Brain microvascular endothelial cell (primary cell): Measurements from ENCODE around the gene AUNIP.

Experiments used
- DNase-seq: peaks from one replicate; pipeline ENCODE4 v3.0.0-alpha.2; 2020
- H3K27ac ChIP-seq: fragments of 250-450 bp; sonication (Bioruptor Pico); 2 replicates; pipeline ENCODE4 v1.5.1; 2020; ENCODE audit warnings: mild to moderate bottlenecking, moderate library complexity
- H3K27me3 ChIP-seq: fragments of 250-450 bp; sonication (Bioruptor Pico); replicated peaks from 2 replicates; pipeline ENCODE4 v1.5.1; 2020; ENCODE audit warnings: mild to moderate bottlenecking
- H3K36me3 ChIP-seq: fragments of 250-450 bp; sonication (Bioruptor Pico); replicated peaks from 2 replicates; pipeline ENCODE4 v1.5.1; 2020; ENCODE audit warnings: mild to moderate bottlenecking
- H3K4me3 ChIP-seq: 2 replicates; pipeline ENCODE4 v1.5.1; 2011; ENCODE audit warnings: low read depth, mild to moderate bottlenecking, control low read depth, low read length, moderate library complexity
- in situ Hi-C: cut with HindIII; loops from 2 replicates; pipeline ENCODE4 v1.10.0; 2017; ENCODE audit warnings: low sequenced_read_pairs, low pct_ligation_motif_present
- TF ChIP-seq, protein P1 (sequence below): IDR thresholded peaks from 2 replicates; pipeline ENCODE4 v1.5.1; 2011; ENCODE audit warnings: low read depth, mild to moderate bottlenecking, moderate library complexity, low read length, control low read depth, inconsistent platforms; ENCODE audit errors: missing control alignments

Gene AUNIP

GRCh38 chr1:25858906-25859789, at the start of gene AUNIP:
Gene AUNIP (minus strand): TSS chr1:25859457. CDS start chr1:25859357, 100 bp downstream.
- H3K4me3 ChIP-seq = peak within 1 kb of the TSS; percentile 80
- DNase-seq = peak; percentile 80
- TF ChIP-seq, protein P1, sequence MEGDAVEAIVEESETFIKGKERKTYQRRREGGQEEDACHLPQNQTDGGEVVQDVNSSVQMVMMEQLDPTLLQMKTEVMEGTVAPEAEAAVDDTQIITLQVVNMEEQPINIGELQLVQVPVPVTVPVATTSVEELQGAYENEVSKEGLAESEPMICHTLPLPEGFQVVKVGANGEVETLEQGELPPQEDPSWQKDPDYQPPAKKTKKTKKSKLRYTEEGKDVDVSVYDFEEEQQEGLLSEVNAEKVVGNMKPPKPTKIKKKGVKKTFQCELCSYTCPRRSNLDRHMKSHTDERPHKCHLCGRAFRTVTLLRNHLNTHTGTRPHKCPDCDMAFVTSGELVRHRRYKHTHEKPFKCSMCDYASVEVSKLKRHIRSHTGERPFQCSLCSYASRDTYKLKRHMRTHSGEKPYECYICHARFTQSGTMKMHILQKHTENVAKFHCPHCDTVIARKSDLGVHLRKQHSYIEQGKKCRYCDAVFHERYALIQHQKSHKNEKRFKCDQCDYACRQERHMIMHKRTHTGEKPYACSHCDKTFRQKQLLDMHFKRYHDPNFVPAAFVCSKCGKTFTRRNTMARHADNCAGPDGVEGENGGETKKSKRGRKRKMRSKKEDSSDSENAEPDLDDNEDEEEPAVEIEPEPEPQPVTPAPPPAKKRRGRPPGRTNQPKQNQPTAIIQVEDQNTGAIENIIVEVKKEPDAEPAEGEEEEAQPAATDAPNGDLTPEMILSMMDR = no peak
- in situ Hi-C loops = no loop called here
- H3K36me3 ChIP-seq = peaks cover 4% of the 10 kb centered on the region
- peak within 1 kb of the TSS; percentile 77 for H3K27ac ChIP-seq
- no peaks in the 10 kb centered on the region for H3K27me3 ChIP-seq

- Histone ChIP-seq H3K36me3 (no peaks in the 10 kb centered on the region), H3K27me3 (no peaks in the 10 kb centered on the region), H3K27ac (no peak overlapping the region), H3K4me3 (no peak overlapping the region)
- DNase-seq = no peak
- in situ Hi-C loops = no loop called here
- TF ChIP-seq, protein P1 = no peak
Observed at GRCh38 chr1:25909040-25909439, 49.8 kb upstream of the AUNIP start.

- H3K4me3 ChIP-seq = no peak overlapping the region
- no peak overlapping the region for H3K27ac ChIP-seq
- no peaks in the 10 kb centered on the region for H3K36me3 ChIP-seq
- H3K27me3 ChIP-seq = no peaks in the 10 kb centered on the region
- DNase-seq = no peak
- TF ChIP-seq, protein P1 = no peak
- in situ Hi-C loops = no loop called here
Observed at GRCh38 chr1:25908161-25908560, 48.9 kb upstream of the AUNIP start.

DNA sequence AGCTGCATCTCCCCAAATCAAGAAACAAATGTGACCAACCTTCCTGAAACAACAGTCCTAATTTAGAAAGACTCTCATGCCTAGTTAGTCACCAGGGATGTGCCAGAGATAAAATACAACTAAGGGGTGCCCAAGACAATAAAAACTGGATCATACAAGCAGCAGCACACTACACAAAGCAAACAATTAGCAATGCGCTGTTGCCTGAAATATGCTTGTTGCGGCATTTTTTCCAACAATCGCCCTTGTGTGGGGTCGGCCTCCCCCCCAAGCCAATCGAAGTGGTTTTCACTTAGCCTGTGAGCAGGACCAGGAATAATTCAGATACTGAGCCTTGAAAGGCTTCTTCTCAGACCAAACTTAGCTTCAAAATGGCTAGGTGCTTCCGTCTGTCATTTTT, 48.3 kb upstream of the AUNIP start:
- in situ Hi-C loops = no loop called here
- Histone ChIP-seq H3K4me3 (no peak overlapping the region), H3K27me3 (no peaks in the 10 kb centered on the region), H3K36me3 (no peaks in the 10 kb centered on the region), H3K27ac (no peak overlapping the region)
- TF ChIP-seq, protein P1 = no peak
- no peak for DNase-seq

GRCh38 chr1:25906644-25907300, 47.5 kb upstream of the AUNIP start:
- H3K4me3 ChIP-seq = peak overlapping the region; percentile 80
- H3K36me3 ChIP-seq = peaks cover under 1% of the 10 kb centered on the region
- in situ Hi-C loops = no loop called here
- TF ChIP-seq, protein P1 = no peak
- DNase-seq = no peak
- no peaks in the 10 kb centered on the region for H3K27me3 ChIP-seq
- H3K27ac ChIP-seq = no peak overlapping the region
